Cardiac muscle cell (in vitro differentiated cells and primary cell): ENCODE measurements around the gene RHBDD2. TPM values are rescaled to one million over a fixed set of nuclear protein-coding genes. Genes with fewer than 3 reads are reported as not detected.
A peak's percentile ranks its signal among the peaks of the same experiment; 100 is the strongest.
"Not testable (repeated sequence)": the region's sequence is repeated elsewhere in the genome, so short reads cannot be mapped to it uniquely, and the experiment has no call there.

Source experiments
- DNase-seq, 2 donors: peaks; one replicate each; pipeline versions ENCODE4 v3.0.0 to v3.0.0-alpha.2; 2010 to 2017; ENCODE audit warnings: low read depth in 1 of 2, low spot score in 1 of 2
- H3K27ac ChIP-seq: fragments of 200-600 bp; sonication (generic); 2 replicates; pipeline ENCODE4 v1.5.1; 2016
- H3K27me3 ChIP-seq: fragments of 200-600 bp; sonication (generic); 2 replicates; pipeline ENCODE4 v1.6.0; 2016; ENCODE audit warnings: control low read depth
- H3K36me3 ChIP-seq: fragments of 200-600 bp; sonication (generic); 2 replicates; pipeline ENCODE4 v1.5.1; 2016; ENCODE audit warnings: control low read depth
- H3K4me1 ChIP-seq: fragments of 200-600 bp; sonication (generic); 2 replicates; pipeline ENCODE4 v1.8.1; 2017; ENCODE audit warnings: low read depth, mild to moderate bottlenecking, mixed run types
- H3K4me3 ChIP-seq: fragments of 200-600 bp; sonication (generic); 2 replicates; pipeline ENCODE4 v1.5.1; 2016; ENCODE audit warnings: mild to moderate bottlenecking
- H3K9me3 ChIP-seq: fragments of 200-600 bp; sonication (generic); 2 replicates; pipeline ENCODE4 v1.5.1; 2017; ENCODE audit warnings: low read depth, mild to moderate bottlenecking, control low read depth
- CTCF ChIP-seq: IDR thresholded peaks from 2 replicates; pipeline ENCODE4 v1.5.1; 2012; ENCODE audit warnings: low read depth, mild to moderate bottlenecking, low read length
- polyA plus RNA-seq: library from polyadenylated mRNA; unstranded; fragments of >200 nt; fragmentation: Nextera tagmentation; extraction: Ambion mirVana; gene quantifications from 2 replicates; pipeline ENCODE4 v1.2.1, GENCODE V29; 2016
- total RNA-seq: library from RNA; depleted of rRNA; stranded (reverse); fragments of >200 nt; gene quantifications from 2 replicates; pipeline ENCODE4 v1.2.3, GENCODE V29; 2016

RHBDD2 gene
- total and polyA plus RNA-seq, 2 experiments from 2014 or later = 83.6 to 223 TPM

GRCh38 chr7:75876126-75876881, 2.5 kb upstream of the RHBDD2 start:
- Histone ChIP-seq H3K4me3 (no peak overlapping the region), H3K36me3 (peaks cover 3% of the 10 kb centered on the region), H3K9me3 (no peaks in the 10 kb centered on the region), H3K4me1 (peaks cover 18% of the 10 kb centered on the region), H3K27me3 (no peaks in the 10 kb centered on the region), H3K27ac (no peak overlapping the region)
- no peak for TF ChIP-seq CTCF
- DNase-seq = no peak

GRCh38 chr7:75878312-75878768, 494 bp upstream of the RHBDD2 start:
- no peak for TF ChIP-seq CTCF
- Histone ChIP-seq H3K36me3 (peaks cover 11% of the 10 kb centered on the region), H3K4me1 (peaks cover 5% of the 10 kb centered on the region), H3K27ac (peak overlapping the region; percentile 2), H3K4me3 (no peak overlapping the region), H3K27me3 (no peaks in the 10 kb centered on the region), H3K9me3 (no peaks in the 10 kb centered on the region)
- DNase-seq = no peak

GRCh38 chr7:75879771-75880184, 944 bp downstream of the RHBDD2 start:
- TF ChIP-seq CTCF = no peak
- peak in 1 of 2 donors; percentile 54 for DNase-seq
- H3K4me3 ChIP-seq = peak overlapping the region; percentile 55
- H3K27ac ChIP-seq = peak overlapping the region; percentile 29
- H3K9me3 ChIP-seq = no peaks in the 10 kb centered on the region
- H3K36me3 ChIP-seq = peaks cover 25% of the 10 kb centered on the region
- no peaks in the 10 kb centered on the region for H3K27me3 ChIP-seq
- peaks cover 5% of the 10 kb centered on the region for H3K4me1 ChIP-seq

- Histone ChIP-seq H3K27ac (no peak overlapping the region), H3K9me3 (no peaks in the 10 kb centered on the region), H3K4me3 (peak overlapping the region; percentile 55), H3K27me3 (no peaks in the 10 kb centered on the region), H3K4me1 (peaks cover 5% of the 10 kb centered on the region), H3K36me3 (peaks cover 26% of the 10 kb centered on the region)
- no peak for TF ChIP-seq CTCF
- no peak for DNase-seq
These were observed 1.4 kb downstream of the RHBDD2 start for GRCh38 chr7:75880242-75880641.

- Histone ChIP-seq H3K27me3 (no peaks in the 10 kb centered on the region), H3K27ac (no peak overlapping the region), H3K36me3 (peaks cover 26% of the 10 kb centered on the region), H3K9me3 (no peaks in the 10 kb centered on the region), H3K4me3 (no peak overlapping the region), H3K4me1 (peaks cover 5% of the 10 kb centered on the region)
- DNase-seq = no peak
- no peak for TF ChIP-seq CTCF
These were observed 2.7 kb downstream of the RHBDD2 start for GRCh38 chr7:75881436-75882095.

GRCh38 chr7:75883265-75883824, 4.5 kb downstream of the RHBDD2 start:
- not testable (repeated sequence) for H3K9me3 ChIP-seq

More at GRCh38 chr7:75883265-75883824, 4.5 kb downstream of the RHBDD2 start:
- DNase-seq, H3K27ac ChIP-seq, H3K4me3 ChIP-seq, H3K4me1 ChIP-seq, H3K27me3 ChIP-seq: not testable (repeated sequence)
- peaks cover 31% of the 10 kb centered on the region for H3K36me3 ChIP-seq
